Tracheal epithelial cell (primary cell): ENCODE data around the gene TREML4. TPM values are rescaled to one million over a fixed set of nuclear protein-coding genes. Genes with fewer than 3 reads are reported as not detected.

ENCODE experiments used
- total RNA-seq: library from RNA; depleted of rRNA; stranded (reverse); fragments of >200 nt; gene quantifications from 2 replicates; pipeline ENCODE4 v1.2.1, GENCODE V29; 2014

TREML4 gene
- not detected in 2 replicates for total RNA-seq

GRCh38 chr6:41228096-41228495 is at the start of gene TREML4:
Gene TREML4, plus strand, starts transcription at chr6:41228349. Its CDS starts 79 bp downstream, at chr6:41228428.

GRCh38 chr6:41200901-41201763 is 27.0 kb upstream of the TREML4 start, which contains the start of gene TREML2:
Gene TREML2, minus strand, starts transcription at chr6:41201149. Its CDS starts 141 bp downstream, at chr6:41201008.

GRCh38 chr6:41286544-41287346 is 58.6 kb downstream of the TREML4 start, which contains the start of gene TREM1:
Gene TREM1, minus strand, starts transcription at chr6:41286682. Its CDS starts 27 bp downstream, at chr6:41286655.

Other genes starting within 250 kb of the TREML4 start
- 0.43 and 1.2 TPM in 2 replicates for gene UNC5CL, start 189.1 kb upstream of the TREML4 start, total RNA-seq
- not detected in 2 replicates for gene TSPO2, start 185.9 kb upstream of the TREML4 start, total RNA-seq
- gene APOBEC2, start 175.1 kb upstream of the TREML4 start, total RNA-seq, result not detected in 2 replicates
- gene OARD1, start 156.0 kb upstream of the TREML4 start, total RNA-seq, result 8.2 and 16.2 TPM in 2 replicates
- 11.9 and 14.9 TPM in 2 replicates for gene NFYA, start 155.4 kb upstream of the TREML4 start, total RNA-seq
- gene TREML1, start 74.0 kb upstream of the TREML4 start, total RNA-seq, result not detected in 2 replicates
- gene TREM2, start 65.2 kb upstream of the TREML4 start, total RNA-seq, result 2.8 and 3.1 TPM in 2 replicates
- gene TREML2, start 27.2 kb upstream of the TREML4 start, total RNA-seq, result not detected in 2 replicates
- 0.72 TPM in 1 of 2 replicates, not detected in the other for gene TREM1, start 58.3 kb downstream of the TREML4 start, total RNA-seq
- not detected in 2 replicates for gene NCR2, start 107.3 kb downstream of the TREML4 start, total RNA-seq